IMR-90 (cell line): Measurements from ENCODE around the gene ALOX12B.

ENCODE experiments used
- MAFK ChIP-seq: IDR thresholded peaks from 2 replicates; pipeline ENCODE4 v1.6.1; 2012; ENCODE audit warnings: low read depth, low read length, improper control_type of control experiment
- POLR2A ChIP-seq: IDR thresholded peaks from 2 replicates; pipeline ENCODE4 v1.6.1; 2012; ENCODE audit warnings: mild to moderate bottlenecking, low read depth, low read length
- TF ChIP-seq, protein P1 (sequence below): conservative IDR thresholded peaks from 2 replicates; pipeline ENCODE4 v1.5.1; 2012; ENCODE audit warnings: mild to moderate bottlenecking, low read depth, low read length, improper control_type of control experiment

DNA sequence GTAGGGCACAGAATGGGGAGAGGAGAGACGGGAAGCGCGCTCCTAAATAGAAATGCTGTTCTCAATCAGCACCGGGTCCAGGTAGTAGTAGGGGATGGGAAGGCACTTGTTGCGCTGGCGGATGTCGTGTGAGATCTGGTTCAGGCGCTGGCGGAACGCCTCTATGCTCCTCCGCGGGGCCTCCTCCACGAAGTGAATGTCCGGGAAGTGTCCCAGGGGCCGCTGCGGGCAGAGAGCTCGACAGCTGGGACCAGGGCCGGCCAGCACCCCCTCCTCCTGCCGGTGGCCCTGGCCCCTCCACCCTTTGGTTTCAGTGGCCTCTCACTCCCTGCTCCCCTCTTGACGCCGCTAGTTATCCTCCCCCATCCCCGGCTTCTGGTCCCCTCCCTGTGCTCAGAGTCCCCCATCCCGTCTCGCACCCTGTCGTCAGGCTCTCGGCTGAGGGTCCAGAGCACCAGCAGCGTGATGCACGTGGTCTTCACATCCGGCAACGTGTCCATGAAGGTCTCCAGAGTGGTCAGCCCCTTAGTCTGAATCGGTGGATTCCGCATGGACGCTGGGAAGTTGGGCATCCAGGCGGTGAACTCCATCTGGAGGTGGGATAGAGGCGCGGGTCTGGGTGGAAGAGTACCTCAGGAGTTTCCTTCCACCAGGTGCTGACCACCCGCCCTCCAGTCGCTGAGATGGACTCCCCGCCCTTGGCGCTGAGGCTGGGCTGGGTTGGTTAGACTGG is 14.6 kb downstream of the ALOX12B start:
- TF ChIP-seq, protein P1, sequence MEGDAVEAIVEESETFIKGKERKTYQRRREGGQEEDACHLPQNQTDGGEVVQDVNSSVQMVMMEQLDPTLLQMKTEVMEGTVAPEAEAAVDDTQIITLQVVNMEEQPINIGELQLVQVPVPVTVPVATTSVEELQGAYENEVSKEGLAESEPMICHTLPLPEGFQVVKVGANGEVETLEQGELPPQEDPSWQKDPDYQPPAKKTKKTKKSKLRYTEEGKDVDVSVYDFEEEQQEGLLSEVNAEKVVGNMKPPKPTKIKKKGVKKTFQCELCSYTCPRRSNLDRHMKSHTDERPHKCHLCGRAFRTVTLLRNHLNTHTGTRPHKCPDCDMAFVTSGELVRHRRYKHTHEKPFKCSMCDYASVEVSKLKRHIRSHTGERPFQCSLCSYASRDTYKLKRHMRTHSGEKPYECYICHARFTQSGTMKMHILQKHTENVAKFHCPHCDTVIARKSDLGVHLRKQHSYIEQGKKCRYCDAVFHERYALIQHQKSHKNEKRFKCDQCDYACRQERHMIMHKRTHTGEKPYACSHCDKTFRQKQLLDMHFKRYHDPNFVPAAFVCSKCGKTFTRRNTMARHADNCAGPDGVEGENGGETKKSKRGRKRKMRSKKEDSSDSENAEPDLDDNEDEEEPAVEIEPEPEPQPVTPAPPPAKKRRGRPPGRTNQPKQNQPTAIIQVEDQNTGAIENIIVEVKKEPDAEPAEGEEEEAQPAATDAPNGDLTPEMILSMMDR, result no peak
- TF ChIP-seq POLR2A (no peak), MAFK (no peak)
